DOHH2 (cell line): ENCODE results near the gene PLCB4.

Experiments used
- H3F3A ChIP-seq: fragments of 200-600 bp; sonication (generic), shearing (Covaris generic); 2 replicates; pipeline ENCODE4 v1.6.0; 2016; ENCODE audit warnings: antibody characterized with exemption, mild to moderate bottlenecking; ENCODE audit not compliant: control insufficient read depth, insufficient read depth
- H3K27ac ChIP-seq: fragments of 200-600 bp; sonication (generic); 2 replicates; pipeline ENCODE4 v1.5.1; 2014; ENCODE audit warnings: low read depth, mild to moderate bottlenecking, low read length, moderate library complexity
- H3K27me3 ChIP-seq: fragments of 200-600 bp; sonication (generic); 2 replicates; pipeline ENCODE4 v1.6.1; 2014; ENCODE audit warnings: mild to moderate bottlenecking, low read length, mixed read lengths; ENCODE audit not compliant: control insufficient read depth
- H3K36me3 ChIP-seq: fragments of 200-600 bp; sonication (generic); 2 replicates; pipeline ENCODE4 v1.6.1; 2014; ENCODE audit warnings: mild to moderate bottlenecking, low read length, moderate library complexity, mixed read lengths; ENCODE audit not compliant: control insufficient read depth
- H3K4me1 ChIP-seq: fragments of 200-600 bp; sonication (generic); 2 replicates; pipeline ENCODE4 v1.6.1; 2014; ENCODE audit warnings: mild to moderate bottlenecking, low read length, mixed read lengths; ENCODE audit not compliant: control insufficient read depth
- H3K4me2 ChIP-seq: fragments of 200-600 bp; sonication (generic); 2 replicates; pipeline ENCODE4 v1.6.0; 2014; ENCODE audit warnings: mild to moderate bottlenecking, low read length, moderate library complexity
- H3K4me3 ChIP-seq: fragments of 200-600 bp; sonication (generic); 2 replicates; pipeline ENCODE4 v1.5.1; 2014; ENCODE audit warnings: mild to moderate bottlenecking, low read length, mixed read lengths
- H3K79me2 ChIP-seq: fragments of 200-600 bp; sonication (generic); 2 replicates; pipeline ENCODE4 v1.6.1; 2014; ENCODE audit warnings: mild to moderate bottlenecking, low read length, mixed read lengths; ENCODE audit not compliant: control insufficient read depth
- H3K9me2 ChIP-seq: fragments of 200-600 bp; sonication (generic); replicated peaks from 2 replicates; pipeline ENCODE4 v1.6.1; 2014; ENCODE audit warnings: mild to moderate bottlenecking, low read length, mixed read lengths; ENCODE audit not compliant: control insufficient read depth
- H3K9me3 ChIP-seq: fragments of 200-600 bp; sonication (generic); 2 replicates; pipeline ENCODE4 v1.6.1; 2014; ENCODE audit warnings: antibody characterized with exemption, low read length, mixed read lengths; ENCODE audit not compliant: control insufficient read depth, insufficient read depth
- H4K20me1 ChIP-seq: fragments of 200-600 bp; sonication (generic); 2 replicates; pipeline ENCODE4 v1.6.0; 2014; ENCODE audit warnings: low read depth, mild to moderate bottlenecking, antibody characterized with exemption, low read length, moderate library complexity; ENCODE audit not compliant: control insufficient read depth, insufficient read depth
- EZH2phosphoT487 ChIP-seq: fragments of 200-600 bp; sonication (generic); IDR thresholded peaks from 2 replicates; pipeline ENCODE4 v1.6.1; 2017; ENCODE audit warnings: borderline replicate concordance, mild to moderate bottlenecking, antibody characterized with exemption, low read length, moderate library complexity, mixed read lengths
- TF ChIP-seq, protein P1 (sequence below): fragments of 200-600 bp; sonication (generic); IDR thresholded peaks from one replicate; pipeline ENCODE4 v1.5.1; 2014; ENCODE audit warnings: antibody characterized with exemption, mild to moderate bottlenecking, low read depth, low read length; ENCODE audit not compliant: poor library complexity, severe bottlenecking

PLCB4 gene

DNA sequence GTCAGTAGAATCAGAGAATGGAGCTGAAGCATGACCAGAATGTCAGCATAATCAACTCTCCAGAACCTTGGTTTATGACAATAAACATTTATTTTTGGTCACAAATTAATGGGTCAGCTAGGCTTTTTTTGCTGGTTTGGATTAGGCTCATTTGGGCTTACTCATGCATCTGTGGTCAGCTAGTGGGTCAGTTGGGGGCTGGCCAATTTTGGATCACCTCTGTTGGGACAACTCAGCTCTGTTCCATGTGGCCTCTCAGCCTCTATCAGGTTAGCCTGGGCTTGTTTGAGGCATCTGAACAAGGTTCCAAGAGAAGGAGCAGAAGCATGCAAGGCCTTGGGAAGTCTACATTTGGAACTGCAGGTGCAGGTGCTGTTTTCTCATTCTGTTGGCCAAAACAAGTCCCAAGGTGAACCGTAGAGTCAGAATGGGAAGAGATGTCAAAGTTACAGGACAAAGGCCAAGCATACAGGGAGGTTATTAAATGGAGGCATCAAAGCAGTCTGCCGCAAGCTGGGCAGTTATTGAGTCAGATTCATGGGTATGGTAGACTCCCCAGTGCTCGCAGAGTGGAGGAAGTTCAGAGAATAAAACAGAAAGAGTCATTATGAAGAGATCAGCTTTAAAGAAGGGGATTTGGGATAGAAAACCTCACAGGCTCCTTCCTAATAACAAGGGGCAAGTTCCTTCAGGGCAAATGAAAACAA lies 173.0 kb downstream of the PLCB4 start:
- Histone ChIP-seq H3K9me2 (no peaks in the 10 kb centered on the region), H3K27me3 (no peaks in the 10 kb centered on the region), H3K4me2 (no peak overlapping the region), H3K36me3 (no peaks in the 10 kb centered on the region), H4K20me1 (no peaks in the 10 kb centered on the region), H3K4me3 (no peak overlapping the region), H3K27ac (no peak overlapping the region), H3K9me3 (no peaks in the 10 kb centered on the region), H3F3A (no peaks in the 10 kb centered on the region), H3K4me1 (no peaks in the 10 kb centered on the region), H3K79me2 (no peaks in the 10 kb centered on the region)
- TF ChIP-seq, protein P1, sequence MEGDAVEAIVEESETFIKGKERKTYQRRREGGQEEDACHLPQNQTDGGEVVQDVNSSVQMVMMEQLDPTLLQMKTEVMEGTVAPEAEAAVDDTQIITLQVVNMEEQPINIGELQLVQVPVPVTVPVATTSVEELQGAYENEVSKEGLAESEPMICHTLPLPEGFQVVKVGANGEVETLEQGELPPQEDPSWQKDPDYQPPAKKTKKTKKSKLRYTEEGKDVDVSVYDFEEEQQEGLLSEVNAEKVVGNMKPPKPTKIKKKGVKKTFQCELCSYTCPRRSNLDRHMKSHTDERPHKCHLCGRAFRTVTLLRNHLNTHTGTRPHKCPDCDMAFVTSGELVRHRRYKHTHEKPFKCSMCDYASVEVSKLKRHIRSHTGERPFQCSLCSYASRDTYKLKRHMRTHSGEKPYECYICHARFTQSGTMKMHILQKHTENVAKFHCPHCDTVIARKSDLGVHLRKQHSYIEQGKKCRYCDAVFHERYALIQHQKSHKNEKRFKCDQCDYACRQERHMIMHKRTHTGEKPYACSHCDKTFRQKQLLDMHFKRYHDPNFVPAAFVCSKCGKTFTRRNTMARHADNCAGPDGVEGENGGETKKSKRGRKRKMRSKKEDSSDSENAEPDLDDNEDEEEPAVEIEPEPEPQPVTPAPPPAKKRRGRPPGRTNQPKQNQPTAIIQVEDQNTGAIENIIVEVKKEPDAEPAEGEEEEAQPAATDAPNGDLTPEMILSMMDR, result no peak
- no peak for TF ChIP-seq EZH2phosphoT487

DNA sequence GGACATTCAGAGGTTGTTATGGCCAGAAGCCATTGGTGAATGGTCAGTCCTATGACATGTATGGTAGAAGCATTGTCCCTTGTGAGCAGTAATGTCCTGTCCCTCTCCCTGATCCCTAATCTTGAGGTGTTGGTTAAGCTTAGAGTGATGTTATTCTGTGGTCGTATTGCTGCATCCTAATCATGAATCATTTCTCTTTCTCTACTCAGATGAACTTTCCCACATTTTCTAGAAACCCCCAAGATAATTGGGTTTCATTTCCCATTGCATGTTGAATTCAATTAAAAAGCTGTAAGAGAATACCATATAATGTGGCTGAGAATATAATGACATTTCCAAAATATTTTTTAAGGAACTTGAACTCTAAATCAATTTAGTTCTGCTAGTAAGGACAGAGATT lies 175.1 kb downstream of the PLCB4 start:
- H3K9me2 ChIP-seq, result no peaks in the 10 kb centered on the region
- no peak overlapping the region for H3K27ac ChIP-seq
- H3K27me3 ChIP-seq, result no peaks in the 10 kb centered on the region
- no peaks in the 10 kb centered on the region for H3K36me3 ChIP-seq
- no peaks in the 10 kb centered on the region for H3K79me2 ChIP-seq
- H3K4me3 ChIP-seq, result no peak overlapping the region
- no peaks in the 10 kb centered on the region for H3F3A ChIP-seq
- H3K4me1 ChIP-seq, result no peaks in the 10 kb centered on the region
- no peaks in the 10 kb centered on the region for H4K20me1 ChIP-seq
- no peaks in the 10 kb centered on the region for H3K9me3 ChIP-seq
- TF ChIP-seq EZH2phosphoT487, result no peak
- TF ChIP-seq, protein P1, result no peak
- H3K4me2 ChIP-seq, result no peak overlapping the region

DNA sequence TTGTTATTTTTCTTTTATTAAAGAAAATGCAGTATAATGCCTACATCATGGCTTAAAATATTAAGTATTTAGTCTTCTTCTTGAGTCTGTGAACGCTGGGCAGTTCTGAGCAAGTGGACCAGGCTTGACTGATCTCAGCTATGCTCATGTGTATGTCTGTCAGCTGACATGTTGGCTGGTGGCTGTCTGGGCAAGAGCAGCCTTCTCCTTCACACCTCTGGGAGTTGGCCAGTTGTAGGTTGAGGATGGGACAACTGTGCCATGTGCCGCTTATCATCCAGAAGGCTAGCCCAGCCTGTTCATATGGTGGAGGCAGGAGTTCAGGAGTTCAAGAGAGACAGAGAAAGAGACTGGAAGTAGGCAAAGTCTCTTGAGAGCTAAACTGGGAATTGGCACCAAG lies 175.9 kb downstream of the PLCB4 start:
- no peaks in the 10 kb centered on the region for H3K27me3 ChIP-seq
- no peaks in the 10 kb centered on the region for H3K4me1 ChIP-seq
- no peaks in the 10 kb centered on the region for H3F3A ChIP-seq
- no peaks in the 10 kb centered on the region for H4K20me1 ChIP-seq
- no peaks in the 10 kb centered on the region for H3K79me2 ChIP-seq
- no peaks in the 10 kb centered on the region for H3K9me2 ChIP-seq
- no peak for TF ChIP-seq EZH2phosphoT487
- TF ChIP-seq, protein P1, result no peak
- H3K4me3 ChIP-seq, result no peak overlapping the region
- no peak overlapping the region for H3K27ac ChIP-seq
- H3K36me3 ChIP-seq, result no peaks in the 10 kb centered on the region
- no peaks in the 10 kb centered on the region for H3K9me3 ChIP-seq
- no peak overlapping the region for H3K4me2 ChIP-seq
